ENCODE measurements around the gene CACNA1E.

The CACNA1E gene

DNA sequence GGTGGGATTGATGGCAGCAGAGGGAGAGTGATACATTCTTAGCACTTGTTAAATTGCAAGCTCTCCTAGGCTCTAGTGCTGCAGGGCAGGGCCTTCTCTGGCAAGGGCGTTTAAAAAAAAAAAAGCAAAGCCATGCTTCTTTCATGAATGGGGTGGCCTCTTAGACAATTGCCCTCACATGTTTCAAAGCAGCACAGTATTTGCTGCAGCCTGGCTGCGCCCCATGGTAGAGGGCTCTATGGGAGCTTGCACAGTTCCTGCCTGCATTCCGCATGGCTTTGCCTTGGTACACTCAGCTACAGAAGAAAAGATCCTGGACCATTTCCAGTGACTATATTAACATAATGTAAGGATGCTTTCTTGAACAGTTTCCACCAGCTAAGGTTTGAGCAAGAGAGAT is 311.0 kb downstream of the CACNA1E start:
- no peak overlapping the region for H3K4me3 ChIP-seq (ENCODE audit: low read depth, low read length)
- DNase-seq (ENCODE audit: low read depth) = no peak
- TF ChIP-seq MYC (IDR thresholded peaks at IDR 0.05; ENCODE audit: low read depth, low read length) (no peak), POLR2A (IDR thresholded peaks at IDR 0.05; ENCODE audit: extremely low read depth, insufficient read length) (no peak)
- TF ChIP-seq, protein P1, sequence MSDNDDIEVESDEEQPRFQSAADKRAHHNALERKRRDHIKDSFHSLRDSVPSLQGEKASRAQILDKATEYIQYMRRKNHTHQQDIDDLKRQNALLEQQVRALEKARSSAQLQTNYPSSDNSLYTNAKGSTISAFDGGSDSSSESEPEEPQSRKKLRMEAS (IDR thresholded peaks at IDR 0.05; ENCODE audit: low read depth, low read length) = no peak
- TF ChIP-seq, protein P2, sequence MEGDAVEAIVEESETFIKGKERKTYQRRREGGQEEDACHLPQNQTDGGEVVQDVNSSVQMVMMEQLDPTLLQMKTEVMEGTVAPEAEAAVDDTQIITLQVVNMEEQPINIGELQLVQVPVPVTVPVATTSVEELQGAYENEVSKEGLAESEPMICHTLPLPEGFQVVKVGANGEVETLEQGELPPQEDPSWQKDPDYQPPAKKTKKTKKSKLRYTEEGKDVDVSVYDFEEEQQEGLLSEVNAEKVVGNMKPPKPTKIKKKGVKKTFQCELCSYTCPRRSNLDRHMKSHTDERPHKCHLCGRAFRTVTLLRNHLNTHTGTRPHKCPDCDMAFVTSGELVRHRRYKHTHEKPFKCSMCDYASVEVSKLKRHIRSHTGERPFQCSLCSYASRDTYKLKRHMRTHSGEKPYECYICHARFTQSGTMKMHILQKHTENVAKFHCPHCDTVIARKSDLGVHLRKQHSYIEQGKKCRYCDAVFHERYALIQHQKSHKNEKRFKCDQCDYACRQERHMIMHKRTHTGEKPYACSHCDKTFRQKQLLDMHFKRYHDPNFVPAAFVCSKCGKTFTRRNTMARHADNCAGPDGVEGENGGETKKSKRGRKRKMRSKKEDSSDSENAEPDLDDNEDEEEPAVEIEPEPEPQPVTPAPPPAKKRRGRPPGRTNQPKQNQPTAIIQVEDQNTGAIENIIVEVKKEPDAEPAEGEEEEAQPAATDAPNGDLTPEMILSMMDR (IDR thresholded peaks at IDR 0.05; ENCODE audit: low read depth, low read length) = no peak

DNA sequence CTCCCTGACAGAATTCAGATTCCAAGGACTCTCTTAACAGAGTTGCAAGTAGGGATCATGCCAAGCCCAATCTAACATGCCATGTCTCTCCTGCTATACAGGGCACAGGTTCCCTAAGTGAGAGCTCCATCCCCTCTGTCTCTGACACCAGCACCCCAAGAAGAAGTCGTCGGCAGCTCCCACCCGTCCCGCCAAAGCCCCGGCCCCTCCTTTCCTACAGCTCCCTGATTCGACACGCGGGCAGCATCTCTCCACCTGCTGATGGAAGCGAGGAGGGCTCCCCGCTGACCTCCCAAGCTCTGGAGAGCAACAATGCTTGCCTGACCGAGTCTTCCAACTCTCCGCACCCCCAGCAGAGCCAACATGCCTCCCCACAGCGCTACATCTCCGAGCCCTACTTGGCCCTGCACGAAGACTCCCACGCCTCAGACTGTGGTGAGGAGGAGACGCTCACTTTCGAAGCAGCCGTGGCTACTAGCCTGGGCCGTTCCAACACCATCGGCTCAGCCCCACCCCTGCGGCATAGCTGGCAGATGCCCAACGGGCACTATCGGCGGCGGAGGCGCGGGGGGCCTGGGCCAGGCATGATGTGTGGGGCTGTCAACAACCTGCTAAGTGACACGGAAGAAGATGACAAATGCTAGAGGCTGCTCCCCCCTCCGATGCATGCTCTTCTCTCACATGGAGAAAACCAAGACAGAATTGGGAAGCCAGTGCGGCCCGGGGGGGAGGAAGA is 315.0 kb downstream of the CACNA1E start:
- DNase-seq (ENCODE audit: low read depth) = no peak
- no peak for TF ChIP-seq POLR2A (IDR thresholded peaks at IDR 0.05; ENCODE audit: extremely low read depth, insufficient read length)
- TF ChIP-seq, protein P1 (IDR thresholded peaks at IDR 0.05; ENCODE audit: low read depth, low read length) = no peak
- TF ChIP-seq, protein P2 (IDR thresholded peaks at IDR 0.05; ENCODE audit: low read depth, low read length) = no peak
- no peak for TF ChIP-seq MYC (IDR thresholded peaks at IDR 0.05; ENCODE audit: low read depth, low read length)

DNA sequence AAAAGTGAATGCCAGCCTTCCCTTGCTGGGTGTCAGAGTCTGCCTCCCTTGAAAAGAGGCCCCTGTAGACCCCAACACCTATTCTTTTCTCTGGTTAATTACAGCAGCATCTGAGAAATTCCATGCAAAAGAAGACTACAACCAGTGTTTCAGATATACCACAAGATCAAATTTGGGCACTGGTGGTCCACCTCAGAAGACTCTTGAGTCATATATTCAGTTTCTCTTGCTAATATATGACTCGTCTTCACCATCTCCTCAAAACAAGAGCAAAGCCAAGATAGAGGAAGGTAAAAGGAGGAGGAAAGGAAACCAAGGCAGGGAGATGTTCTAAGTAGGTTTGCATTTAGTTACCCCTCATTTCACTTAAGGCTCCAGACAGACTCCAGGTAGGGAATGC is 318.3 kb downstream of the CACNA1E start:
- no peak for DNase-seq (ENCODE audit: low read depth)
- H3K4me3 ChIP-seq (ENCODE audit: low read depth, low read length) = no peak overlapping the region
- TF ChIP-seq, protein P2 (IDR thresholded peaks at IDR 0.05; ENCODE audit: low read depth, low read length) = no peak
- TF ChIP-seq POLR2A (IDR thresholded peaks at IDR 0.05; ENCODE audit: extremely low read depth, insufficient read length) (no peak), MYC (IDR thresholded peaks at IDR 0.05; ENCODE audit: low read depth, low read length) (no peak)
- TF ChIP-seq, protein P1 (IDR thresholded peaks at IDR 0.05; ENCODE audit: low read depth, low read length) = no peak

More for the DNA sequence above, 315.0 kb downstream of the CACNA1E start:
- no peak overlapping the region for H3K4me3 ChIP-seq (ENCODE audit: low read depth, low read length)

DNA sequence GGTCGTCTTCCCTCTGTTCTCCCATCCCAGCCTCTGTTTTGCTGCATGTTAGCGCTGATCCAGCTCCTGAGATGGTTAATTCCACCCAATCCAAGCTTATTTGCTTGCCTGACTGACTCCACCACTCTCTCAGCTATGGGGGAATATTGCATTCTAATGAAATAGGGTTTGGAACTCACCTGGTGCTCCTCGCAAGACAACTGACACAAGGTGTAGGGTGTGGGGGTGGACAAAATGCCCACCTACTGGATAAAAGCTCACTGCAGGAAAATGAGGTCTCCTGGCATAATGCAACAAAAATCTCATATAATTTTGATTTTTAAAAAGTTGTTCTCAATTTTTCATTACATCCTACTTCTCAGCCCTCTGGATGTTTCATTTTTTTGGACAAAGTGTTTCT is 319.1 kb downstream of the CACNA1E start:
- TF ChIP-seq, protein P1 (IDR thresholded peaks at IDR 0.05; ENCODE audit: low read depth, low read length) = no peak
- TF ChIP-seq MYC (IDR thresholded peaks at IDR 0.05; ENCODE audit: low read depth, low read length) (no peak), POLR2A (IDR thresholded peaks at IDR 0.05; ENCODE audit: extremely low read depth, insufficient read length) (no peak)
- TF ChIP-seq, protein P2 (IDR thresholded peaks at IDR 0.05; ENCODE audit: low read depth, low read length) = no peak
- no peak for DNase-seq (ENCODE audit: low read depth)
- no peak overlapping the region for H3K4me3 ChIP-seq (ENCODE audit: low read depth, low read length)

DNA sequence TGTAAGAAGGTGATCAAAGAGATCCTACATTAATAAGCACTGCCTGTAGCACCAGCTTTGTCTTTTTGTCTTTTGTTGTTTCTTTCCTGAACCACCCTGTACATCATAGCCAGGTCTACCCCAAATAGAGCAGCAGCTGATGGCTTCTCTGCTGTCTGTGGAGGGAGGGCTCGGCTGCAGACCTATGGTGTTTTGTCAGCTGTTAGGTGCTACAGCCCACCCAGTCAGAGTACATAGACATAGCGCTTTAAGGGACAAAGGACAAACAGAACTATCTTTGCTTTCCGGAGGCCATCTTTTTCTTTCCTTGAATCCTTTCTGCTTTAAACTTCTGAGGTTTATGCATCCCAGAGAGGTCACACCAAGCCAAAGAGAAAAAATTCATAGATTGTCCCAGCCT is 320.1 kb downstream of the CACNA1E start:
- no peak overlapping the region for H3K4me3 ChIP-seq (ENCODE audit: low read depth, low read length)
- no peak for DNase-seq (ENCODE audit: low read depth)
- TF ChIP-seq, protein P2 (IDR thresholded peaks at IDR 0.05; ENCODE audit: low read depth, low read length) = no peak
- no peak for TF ChIP-seq POLR2A (IDR thresholded peaks at IDR 0.05; ENCODE audit: extremely low read depth, insufficient read length)
- no peak for TF ChIP-seq MYC (IDR thresholded peaks at IDR 0.05; ENCODE audit: low read depth, low read length)
- TF ChIP-seq, protein P1 (IDR thresholded peaks at IDR 0.05; ENCODE audit: low read depth, low read length) = no peak
